ENCODE results near the gene CYP2S1.
"Not testable (repeated sequence)": the region's sequence is repeated elsewhere in the genome, so short reads cannot be mapped to it uniquely, and the experiment has no call there.

The CYP2S1 gene

DNA sequence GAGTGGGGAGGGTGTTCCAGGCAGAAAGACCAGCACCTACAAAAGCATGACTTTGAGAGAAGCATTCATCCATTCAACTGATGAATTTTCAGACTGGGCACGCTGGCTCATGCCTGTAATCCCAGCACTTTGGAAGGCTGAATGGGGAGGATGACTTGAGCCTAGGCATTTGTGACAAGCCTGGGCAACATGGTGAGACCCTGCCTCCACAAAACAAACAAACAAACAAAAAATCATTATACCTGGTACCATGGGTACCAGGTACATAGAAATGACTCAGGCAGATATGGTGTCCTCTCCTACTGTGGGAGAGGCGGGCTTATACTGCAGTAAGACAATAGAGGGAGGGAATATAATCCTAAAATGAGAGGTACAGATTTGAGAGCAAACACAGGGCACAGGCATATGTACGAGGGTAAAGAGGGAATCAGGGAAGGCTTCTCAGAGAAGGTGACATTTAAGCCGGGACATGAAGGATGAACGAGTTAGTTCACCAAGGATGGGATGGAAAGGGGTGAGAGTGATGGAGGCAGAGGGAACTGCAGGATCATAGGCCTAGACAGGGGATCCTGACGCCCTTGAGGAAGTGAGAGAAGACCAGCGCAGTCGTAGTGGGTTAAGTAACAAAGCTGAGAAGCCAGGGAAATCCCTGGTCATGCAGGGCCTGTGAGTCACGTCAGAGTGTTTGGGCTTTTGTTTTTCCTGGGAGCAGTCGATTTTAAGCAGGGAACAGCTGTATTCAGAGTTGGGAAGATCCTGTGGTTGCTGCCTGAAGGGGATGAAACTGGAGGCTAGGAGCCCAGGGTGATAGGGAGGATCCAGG lies 2.9 kb downstream of the CYP2S1 start:
- no peak for DNase-seq

DNA sequence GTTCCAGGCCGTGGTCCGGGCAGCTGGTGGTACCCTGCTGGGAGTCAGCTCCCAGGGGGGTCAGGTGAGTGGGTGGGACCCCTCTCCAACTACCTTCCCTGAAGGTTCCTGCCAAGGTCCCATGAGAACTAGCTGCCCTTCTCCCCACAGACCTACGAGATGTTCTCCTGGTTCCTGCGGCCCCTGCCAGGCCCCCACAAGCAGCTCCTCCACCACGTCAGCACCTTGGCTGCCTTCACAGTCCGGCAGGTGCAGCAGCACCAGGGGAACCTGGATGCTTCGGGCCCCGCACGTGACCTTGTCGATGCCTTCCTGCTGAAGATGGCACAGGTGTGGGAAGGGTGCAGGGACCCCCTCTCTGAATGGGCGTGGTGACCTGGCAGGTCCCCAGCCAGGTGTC lies 5.5 kb downstream of the CYP2S1 start:
- DNase-seq, result no peak

GRCh38 chr19:41203371-41203770 lies 10.4 kb downstream of the CYP2S1 start:
- no peak for DNase-seq

GRCh38 chr19:41204338-41204737 lies 11.3 kb downstream of the CYP2S1 start:
- DNase-seq, result not testable (repeated sequence)

DNA sequence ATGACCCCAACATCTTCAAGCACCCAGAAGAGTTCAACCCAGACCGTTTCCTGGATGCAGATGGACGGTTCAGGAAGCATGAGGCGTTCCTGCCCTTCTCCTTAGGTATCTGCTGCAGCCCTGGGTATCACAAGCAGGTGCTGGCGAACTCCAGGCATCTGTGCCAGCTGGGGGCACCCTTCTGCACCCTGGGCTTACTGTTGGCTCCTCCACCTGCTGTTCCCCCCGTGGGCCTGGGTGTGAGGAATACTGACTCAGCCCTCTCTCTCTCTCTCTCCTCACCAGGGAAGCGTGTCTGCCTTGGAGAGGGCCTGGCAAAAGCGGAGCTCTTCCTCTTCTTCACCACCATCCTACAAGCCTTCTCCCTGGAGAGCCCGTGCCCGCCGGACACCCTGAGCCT lies 13.0 kb downstream of the CYP2S1 start:
- DNase-seq, result no peak

DNA sequence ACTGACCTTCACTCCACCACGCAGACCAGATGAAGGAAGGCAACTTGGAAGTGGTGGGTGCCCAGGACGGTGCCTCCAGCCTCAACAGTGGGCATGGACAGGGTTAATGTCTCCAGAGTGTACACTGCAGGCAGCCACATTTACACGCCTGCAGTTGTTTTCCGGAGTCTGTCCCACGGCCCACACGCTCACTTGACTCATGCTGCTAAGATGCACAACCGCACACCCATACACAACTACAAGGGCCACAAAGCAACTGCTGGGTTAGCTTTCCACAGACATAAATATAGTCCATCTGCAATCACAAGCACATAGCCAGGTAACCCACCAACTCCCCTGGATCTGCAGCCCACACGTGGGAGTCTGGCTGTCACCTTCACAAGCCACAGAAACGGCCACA lies 13.4 kb downstream of the CYP2S1 start:
- no peak for DNase-seq

DNA sequence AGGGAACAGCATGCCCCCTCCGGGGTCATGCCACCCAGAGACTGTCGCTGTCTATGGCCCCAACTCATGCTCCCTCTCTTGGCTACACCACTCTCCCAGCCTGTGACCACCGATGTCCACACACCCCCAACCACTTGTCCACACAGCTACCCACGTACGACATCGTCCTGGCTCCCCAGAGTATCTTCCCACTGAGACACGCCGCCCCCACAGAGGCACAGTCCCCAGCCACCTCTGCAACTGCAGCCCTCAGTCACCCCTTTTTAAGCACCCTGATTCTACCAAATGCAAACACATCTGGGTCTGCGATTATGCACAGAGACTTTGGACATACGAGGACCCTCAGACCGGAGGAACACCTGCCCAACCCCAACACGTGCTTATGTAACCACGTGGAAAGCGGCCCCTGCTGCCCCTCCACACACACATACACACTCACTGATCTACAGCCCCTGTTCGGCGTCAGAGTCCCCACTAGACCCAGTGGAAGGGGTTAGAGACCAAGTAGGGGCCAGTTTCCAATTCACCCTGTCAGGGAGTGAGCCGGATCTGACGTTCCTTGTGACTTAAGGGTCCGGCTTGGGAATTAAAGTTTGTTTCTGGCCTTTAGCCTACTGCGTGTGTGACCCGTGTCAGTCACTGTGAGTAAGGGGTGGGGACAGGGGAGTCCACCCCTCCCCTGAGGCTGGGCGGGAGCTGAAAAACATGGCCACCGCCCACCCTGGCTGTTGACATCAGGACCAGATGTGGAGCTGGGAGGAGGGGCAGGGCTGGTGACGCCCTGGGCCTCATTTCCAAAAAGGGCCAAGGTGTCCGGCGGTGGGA lies 14.1 kb downstream of the CYP2S1 start:
- DNase-seq, result no peak

GRCh38 chr19:41214161-41214560 lies 21.1 kb downstream of the CYP2S1 start:
- no peak for DNase-seq

DNA sequence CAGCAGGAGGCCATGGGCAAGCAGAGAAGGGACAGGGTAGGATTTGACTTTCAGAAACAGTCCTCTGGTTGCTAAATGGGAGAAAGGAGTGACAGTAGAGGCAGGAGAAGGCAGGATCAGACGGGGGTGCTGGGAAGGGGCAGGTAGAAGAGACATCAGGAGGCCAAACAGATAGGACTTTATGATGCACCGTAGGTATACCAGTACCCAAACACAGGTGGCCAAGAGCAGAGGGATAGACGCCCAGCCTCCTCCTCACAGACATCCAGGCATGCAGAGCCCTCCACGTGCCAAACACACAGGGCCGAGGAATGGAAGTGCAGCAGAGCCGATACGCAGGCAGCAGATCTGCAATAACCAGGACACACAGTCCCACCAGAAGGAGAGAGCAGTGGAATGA lies 24.7 kb downstream of the CYP2S1 start:
- DNase-seq, result no peak

DNA sequence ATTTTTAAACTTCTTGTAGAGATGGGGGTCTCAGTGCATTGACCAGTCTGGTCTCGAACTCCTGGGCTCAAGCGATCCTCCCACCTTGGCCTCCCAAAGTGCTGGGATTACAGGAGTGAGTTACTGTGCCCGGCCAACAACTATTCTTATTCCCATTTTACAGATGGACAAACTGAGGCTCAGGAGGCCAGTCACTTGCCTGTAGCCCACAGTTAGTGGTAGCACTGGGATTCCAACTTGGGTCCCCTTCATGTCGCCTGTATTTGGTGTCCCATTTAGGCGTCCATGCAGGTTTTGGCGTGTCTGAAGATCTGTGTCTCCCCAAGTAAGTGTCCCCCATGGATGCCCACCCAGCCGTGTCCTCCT lies 25.2 kb downstream of the CYP2S1 start:
- no peak for DNase-seq

- no peak for DNase-seq
Observed at GRCh38 chr19:41218615-41219507, 25.8 kb downstream of the CYP2S1 start, which contains the start of gene AXL. AXL (plus strand) TSS chr19:41219223; CDS start chr19:41219393, 170 bp downstream.

DNA sequence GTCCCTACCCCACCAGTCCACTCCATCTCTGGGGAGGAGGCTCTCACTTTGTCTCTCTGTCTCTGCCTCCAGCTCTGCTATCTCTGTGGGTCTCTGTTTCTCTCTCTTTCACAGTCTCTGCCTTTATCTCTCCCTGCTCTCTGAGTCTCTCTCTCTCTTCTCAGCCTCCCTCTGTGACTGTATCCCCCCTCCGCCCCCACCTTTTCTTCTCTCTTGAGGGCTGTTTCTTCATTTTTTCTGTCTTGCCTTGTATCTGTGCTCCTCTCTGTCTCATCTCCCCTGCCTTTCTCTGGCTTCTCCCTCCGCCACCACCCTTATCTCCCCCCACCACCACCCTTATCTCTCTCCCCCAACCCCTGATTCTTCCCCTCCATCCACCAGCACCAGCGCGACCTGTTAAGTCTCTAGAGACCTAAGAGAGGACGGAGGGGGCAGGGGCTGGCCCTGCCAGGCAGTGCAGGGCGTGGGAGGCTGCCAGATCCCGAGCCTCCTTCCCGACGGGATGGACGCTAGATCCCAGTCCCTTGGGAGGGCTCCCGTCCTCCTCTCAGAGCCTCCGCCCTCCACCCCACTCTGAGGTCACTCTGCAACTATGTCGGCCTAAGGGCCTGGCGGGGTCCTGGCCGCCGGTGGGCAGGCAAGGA lies 27.0 kb downstream of the CYP2S1 start:
- no peak for DNase-seq

- no peak for DNase-seq
Observed at GRCh38 chr19:41220811-41221210, 27.8 kb downstream of the CYP2S1 start.

DNA sequence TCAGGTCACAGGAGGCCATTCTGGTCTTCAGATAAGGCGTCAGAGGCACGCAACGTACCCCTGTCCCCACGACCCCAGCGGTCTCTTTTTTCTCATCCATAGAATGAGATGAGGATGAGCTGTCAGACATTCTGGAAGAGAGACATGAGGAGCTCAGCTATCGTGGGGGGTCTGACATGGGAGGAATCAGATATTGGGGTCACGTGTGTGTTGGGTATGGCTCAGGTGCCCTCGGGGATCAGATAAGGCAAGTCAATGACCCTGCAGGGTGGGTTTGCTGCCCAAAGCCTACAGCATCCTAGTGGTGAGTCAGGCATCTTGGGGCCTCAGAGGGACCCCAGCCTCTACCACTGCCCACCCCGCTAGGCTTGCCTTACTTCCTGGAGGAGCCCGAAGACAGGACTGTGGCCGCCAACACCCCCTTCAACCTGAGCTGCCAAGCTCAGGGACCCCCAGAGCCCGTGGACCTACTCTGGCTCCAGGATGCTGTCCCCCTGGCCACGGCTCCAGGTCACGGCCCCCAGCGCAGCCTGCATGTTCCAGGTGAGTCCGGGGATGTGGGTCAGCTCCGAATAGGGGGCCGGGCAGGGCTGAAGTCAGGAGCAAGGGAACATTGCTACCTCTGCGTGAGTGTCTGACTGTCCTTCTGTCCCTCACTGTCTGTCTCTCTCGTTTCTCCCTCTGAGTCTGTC lies 28.6 kb downstream of the CYP2S1 start:
- DNase-seq, result no peak

- DNase-seq, result no peak
Observed at GRCh38 chr19:41222240-41222639, 29.2 kb downstream of the CYP2S1 start.

GRCh38 chr19:41223431-41224234 lies 30.6 kb downstream of the CYP2S1 start:
- DNase-seq, result no peak

DNA sequence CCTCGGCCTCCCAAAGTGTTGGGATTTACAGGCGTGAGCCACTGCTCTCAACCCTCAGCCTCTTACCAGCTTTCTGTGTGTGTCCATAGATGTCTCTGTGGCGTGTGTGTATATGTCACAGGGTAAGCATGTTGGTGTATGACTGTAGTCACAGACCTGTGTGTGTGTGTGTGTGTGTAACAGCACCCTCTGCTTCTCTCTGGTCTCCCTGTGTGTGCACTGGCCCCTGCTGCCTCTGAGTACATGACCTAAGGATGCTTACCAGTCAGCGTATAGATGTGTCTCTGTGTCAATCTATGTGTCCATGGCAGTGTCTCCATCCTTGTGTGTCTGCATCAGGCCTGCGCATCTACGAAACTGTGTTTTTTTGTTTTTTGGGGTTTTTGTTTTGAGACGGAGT lies 31.6 kb downstream of the CYP2S1 start:
- no peak for DNase-seq

DNA sequence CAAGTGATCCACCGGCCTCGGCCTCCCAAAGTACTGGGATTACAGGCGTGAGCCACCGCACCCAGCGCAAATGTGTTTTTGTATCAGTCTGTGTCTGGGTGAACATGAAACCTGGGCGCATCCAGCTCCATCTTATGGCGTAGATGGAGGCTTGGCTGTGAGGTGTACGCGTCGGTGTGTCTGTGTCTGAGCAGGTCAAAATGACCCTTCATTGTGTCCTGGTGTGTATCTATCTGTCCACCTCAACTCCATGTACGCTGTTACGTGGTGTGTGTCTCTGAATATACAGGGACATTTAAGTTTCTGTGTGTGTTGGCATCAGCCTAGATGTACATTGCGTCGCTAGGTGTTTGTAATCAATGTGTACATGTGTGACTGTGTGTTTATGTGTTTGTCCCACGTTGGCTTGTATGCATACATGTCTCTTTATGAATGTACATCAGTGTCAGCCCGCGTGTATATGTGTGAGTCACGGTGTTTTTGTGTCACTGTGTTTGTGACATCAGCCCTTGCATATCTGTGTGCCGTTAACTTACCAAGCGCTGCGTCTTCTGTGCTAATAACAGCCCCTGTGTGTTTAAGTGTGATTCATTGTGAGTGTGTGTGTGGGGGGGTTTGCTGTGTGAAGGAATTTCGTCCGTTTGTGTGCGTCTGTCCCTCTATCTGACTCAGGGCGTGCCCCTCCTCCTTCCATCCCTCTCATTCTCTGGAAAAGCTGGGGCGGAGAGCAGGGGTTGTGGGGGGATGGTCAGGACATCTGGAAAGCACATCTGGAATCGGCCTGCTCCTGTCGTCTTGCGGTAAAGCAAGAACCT lies 32.4 kb downstream of the CYP2S1 start:
- no peak for DNase-seq

- no peak for DNase-seq
Observed at GRCh38 chr19:41226053-41226873, 33.2 kb downstream of the CYP2S1 start.
